Activated T-cell treated with anti-CD3 and anti-CD28 coated beads for 4 hours (primary cell): ENCODE measurements around the gene BAZ2A.
"Not testable (repeated sequence)": the region's sequence is repeated elsewhere in the genome, so short reads cannot be mapped to it uniquely, and the experiment has no call there.

ENCODE experiments used
- DNase-seq: peaks from one replicate; pipeline ENCODE4 v3.0.0-alpha.2; 2020

Gene BAZ2A

GRCh38 chr12:56591961-56592360, 38.2 kb downstream of the BAZ2A start:
- DNase-seq, result no peak

GRCh38 chr12:56591126-56591525, 39.0 kb downstream of the BAZ2A start:
- DNase-seq, result no peak

DNA sequence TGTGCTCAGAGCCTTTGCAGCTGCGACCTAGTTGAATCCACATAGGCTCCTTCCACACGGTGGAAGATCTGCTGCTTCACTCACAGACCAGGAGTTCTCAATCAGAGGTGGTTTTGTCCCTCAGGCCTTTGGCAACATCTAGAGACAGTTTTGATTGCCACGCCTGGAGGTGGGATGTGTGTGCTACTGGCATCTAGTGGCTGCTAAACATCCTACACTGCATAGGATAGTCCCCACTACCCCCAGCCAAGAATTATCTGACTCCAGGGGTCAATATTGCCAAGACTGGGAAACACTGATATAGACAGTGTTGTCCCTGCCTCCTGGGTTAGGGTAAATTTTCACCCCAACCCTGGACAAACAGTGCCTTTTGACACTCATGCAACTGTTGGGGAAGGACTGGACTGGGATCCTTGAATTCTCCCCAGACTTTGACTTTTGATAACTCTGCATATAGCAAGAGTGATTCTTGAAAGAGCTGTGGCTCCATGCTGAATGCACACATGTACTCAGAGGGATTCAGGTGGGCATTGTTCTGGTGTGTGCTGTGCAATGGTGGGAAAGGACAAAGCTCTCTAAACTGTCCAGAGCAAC, 39.8 kb downstream of the BAZ2A start:
- DNase-seq, result no peak

DNA sequence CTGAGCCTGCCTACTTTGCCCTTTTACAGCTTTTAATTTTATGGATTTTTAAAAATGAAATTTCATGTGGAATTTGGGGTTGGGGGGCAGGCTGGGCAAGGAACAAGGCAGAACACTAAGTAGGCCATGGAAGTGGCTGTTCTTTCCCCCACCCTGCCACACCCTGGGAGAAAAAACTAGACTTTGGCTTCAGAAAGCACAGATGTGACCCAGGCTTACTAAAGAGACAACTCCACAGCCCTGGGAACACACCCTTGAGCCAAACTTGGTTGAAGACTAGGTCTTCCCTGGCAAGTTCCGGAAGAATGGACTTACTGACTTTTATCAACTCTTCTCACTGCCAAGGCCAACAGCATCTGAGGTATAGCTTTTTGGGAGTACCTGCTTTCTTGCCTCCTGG, 40.3 kb downstream of the BAZ2A start:
- no peak for DNase-seq

- no peak for DNase-seq
These were observed 45.0 kb downstream of the BAZ2A start for GRCh38 chr12:56585098-56585497.

- DNase-seq, result no peak
These were observed 48.5 kb downstream of the BAZ2A start for GRCh38 chr12:56581418-56582145.

- no peak for DNase-seq
These were observed 51.1 kb downstream of the BAZ2A start for GRCh38 chr12:56578983-56579546.

DNA sequence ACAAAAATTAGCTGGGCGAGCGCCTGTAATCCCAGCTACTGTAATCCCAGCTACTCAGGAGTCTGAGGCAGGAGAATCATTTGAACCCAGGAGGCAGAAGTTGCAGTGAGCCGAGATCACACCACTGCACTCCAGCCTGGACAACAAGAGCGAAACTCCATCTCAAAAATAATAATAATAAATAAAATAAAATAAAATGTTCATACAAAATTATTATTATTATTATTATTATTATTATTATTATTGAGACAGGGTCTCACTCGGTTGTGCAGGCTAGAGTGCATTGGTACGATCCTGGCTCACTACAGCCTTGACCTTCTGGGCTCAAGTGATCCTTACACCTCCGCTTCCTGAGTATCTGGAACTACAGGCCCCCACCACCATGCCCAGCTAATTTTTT, 52.9 kb downstream of the BAZ2A start:
- DNase-seq, result not testable (repeated sequence)

DNA sequence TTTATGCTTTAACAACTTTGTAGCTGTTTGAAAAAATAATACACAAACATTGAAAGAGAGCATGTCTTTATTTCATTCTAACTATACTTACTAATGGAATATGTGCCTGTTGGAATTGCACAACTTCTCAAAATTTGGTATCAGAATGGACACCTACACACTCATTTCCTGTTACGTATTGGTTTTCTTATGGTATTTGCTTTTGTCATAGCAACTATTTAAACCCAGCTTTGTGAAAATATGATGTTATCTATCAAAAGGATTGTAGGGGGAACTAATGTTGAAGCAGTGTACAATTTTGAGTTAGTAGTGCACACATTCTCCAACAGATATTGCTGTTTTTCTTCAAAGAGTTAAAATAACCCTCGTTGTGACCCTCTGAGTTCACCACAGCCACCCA, 55.9 kb downstream of the BAZ2A start:
- DNase-seq, result no peak

DNA sequence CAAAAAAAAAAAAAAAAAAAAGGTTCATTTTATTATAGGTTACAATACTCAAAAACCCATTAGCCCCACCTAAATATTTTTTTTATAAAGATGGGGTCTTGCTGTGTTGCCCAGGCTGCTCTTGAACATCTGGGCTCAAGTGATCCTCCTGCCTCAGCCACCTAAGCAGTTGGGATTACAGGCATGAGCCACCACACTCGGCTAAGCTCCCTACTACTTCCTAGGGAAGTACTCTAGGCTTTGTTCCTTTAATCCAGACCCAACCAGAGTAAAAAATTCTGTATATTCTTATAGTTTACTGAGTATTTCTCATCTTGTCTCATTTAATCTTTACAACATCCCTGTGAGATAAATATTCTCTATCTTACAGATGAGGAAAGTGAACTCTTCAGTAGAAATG, 57.8 kb downstream of the BAZ2A start:
- no peak for DNase-seq

DNA sequence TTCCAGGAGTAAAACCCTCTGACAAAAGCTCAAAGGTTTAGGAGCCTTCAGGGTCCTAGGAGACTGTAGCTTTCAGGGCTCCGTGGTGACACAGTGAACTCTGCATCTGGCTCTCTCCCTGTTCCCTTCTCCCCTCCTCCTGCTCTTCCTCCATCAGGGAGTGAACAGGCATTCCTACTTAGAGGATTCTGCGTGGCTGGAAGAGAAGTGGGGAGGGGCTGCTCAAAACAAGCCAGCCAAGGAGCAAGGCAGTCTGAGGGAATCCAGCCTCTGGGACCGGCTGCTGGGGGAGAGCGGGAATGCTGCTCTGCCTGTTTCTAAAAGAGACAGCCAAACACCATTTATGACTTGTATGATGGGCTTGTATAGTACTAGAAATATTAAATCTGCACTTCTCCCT, 59.0 kb downstream of the BAZ2A start:
- no peak for DNase-seq

GRCh38 chr12:56568146-56568545, 62.0 kb downstream of the BAZ2A start:
- DNase-seq, result no peak

GRCh38 chr12:56565510-56566101, 64.5 kb downstream of the BAZ2A start:
- DNase-seq, result no peak

GRCh38 chr12:56551070-56551469, 79.1 kb downstream of the BAZ2A start:
- DNase-seq, result no peak

DNA sequence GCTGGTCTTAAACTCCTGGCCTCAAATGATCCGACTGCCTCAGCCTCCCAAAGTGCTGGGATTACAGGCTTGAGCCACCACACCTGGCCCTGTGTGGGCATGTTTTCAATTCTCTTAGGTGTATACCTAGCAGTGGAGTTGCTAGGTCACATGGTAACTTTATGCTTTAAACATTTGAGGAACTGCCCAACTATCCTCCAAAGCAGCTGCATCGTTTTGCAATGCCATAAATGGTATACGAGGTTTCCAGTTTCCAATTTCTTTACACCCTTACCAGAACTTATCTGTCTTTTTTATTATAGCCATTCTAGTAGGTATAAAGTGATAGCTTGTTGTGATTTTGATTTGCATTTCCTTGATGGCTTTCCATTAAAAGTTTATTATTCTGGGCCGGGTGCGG, 83.4 kb downstream of the BAZ2A start:
- DNase-seq, result no peak
